Activated T-helper 17 cell treated with anti-CD3 and anti-CD28 coated beads, Interleukin-2, amount 50 U/mL, for 72 hours (primary cell): ENCODE results near the gene MYO1E. TPM values are rescaled to one million over a fixed set of nuclear protein-coding genes. Genes with fewer than 3 reads are reported as not detected.
A peak's percentile ranks its signal among the peaks of the same experiment; 100 is the strongest.

Experiments used
- ATAC-seq: fragments of 150-1000 bp; cut with Tn5 transposase; replicated peaks from 2 replicates; pipeline ENCODE4 v1.10.0; 2021; ENCODE audit warnings: mild to moderate bottlenecking, moderate library complexity
- H3K27ac Mint-ChIP-seq: one replicate; pipeline ENCODE4 v1.8.0; 2022; ENCODE audit warnings: mixed read lengths
- H3K27me3 Mint-ChIP-seq: one replicate; pipeline ENCODE4 v1.8.0; 2022; ENCODE audit warnings: mixed read lengths
- H3K36me3 Mint-ChIP-seq: one replicate; pipeline ENCODE4 v1.8.0; 2022; ENCODE audit warnings: low read depth, mild to moderate bottlenecking, mixed read lengths
- H3K4me1 Mint-ChIP-seq: one replicate; pipeline ENCODE4 v1.8.0; 2022; ENCODE audit warnings: mixed read lengths
- H3K4me3 Mint-ChIP-seq: one replicate; pipeline ENCODE4 v1.8.0; 2022; ENCODE audit warnings: mild to moderate bottlenecking, mixed read lengths
- H3K9me3 Mint-ChIP-seq: one replicate; pipeline ENCODE4 v1.8.0; 2022; ENCODE audit warnings: mixed read lengths
- total RNA-seq, 2 donors: library from RNA; stranded (reverse); gene quantifications; one replicate each; pipeline ENCODE4 v1.2.3, GENCODE V29; 2022

Gene MYO1E
- total RNA-seq, 2 donors from 2014 or later: 29.3 to 30.1 TPM

GRCh38 chr15:59227021-59227420, 145.7 kb downstream of the MYO1E start:
- peak overlapping the region; percentile 9 for H3K27ac Mint-ChIP-seq
- H3K36me3 Mint-ChIP-seq: no peaks in the 10 kb centered on the region
- peaks cover 5% of the 10 kb centered on the region for H3K4me1 Mint-ChIP-seq
- peaks cover 12% of the 10 kb centered on the region for H3K27me3 Mint-ChIP-seq
- no peaks in the 10 kb centered on the region for H3K9me3 Mint-ChIP-seq
- ATAC-seq: no peak
- no peak overlapping the region for H3K4me3 Mint-ChIP-seq

DNA sequence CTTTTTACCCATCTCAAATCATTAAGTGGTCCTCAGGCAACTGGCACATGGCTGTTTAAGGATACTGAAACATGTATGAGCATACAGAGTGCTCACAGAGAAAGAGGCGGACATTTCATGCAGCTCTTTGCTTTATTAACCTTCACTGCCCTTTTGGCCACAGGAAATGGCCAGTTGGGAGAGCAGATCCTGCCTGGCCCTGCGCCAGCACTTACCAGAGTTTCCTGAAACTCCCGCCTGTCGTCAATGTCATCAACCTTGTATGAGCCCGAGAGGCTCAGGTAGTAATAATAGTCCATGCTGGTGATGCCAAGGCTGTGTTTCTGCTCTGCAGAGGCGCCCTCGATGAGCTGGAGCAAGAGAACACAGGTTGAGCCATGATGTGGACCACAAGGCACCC, 148.2 kb downstream of the MYO1E start:
- no peak overlapping the region for H3K4me3 Mint-ChIP-seq
- peaks cover 12% of the 10 kb centered on the region for H3K27me3 Mint-ChIP-seq
- no peaks in the 10 kb centered on the region for H3K36me3 Mint-ChIP-seq

GRCh38 chr15:59223736-59224135, 148.9 kb downstream of the MYO1E start:
- ATAC-seq: no peak
- Mint-ChIP-seq H3K9me3 (no peaks in the 10 kb centered on the region), H3K27ac (no peak overlapping the region), H3K27me3 (peaks cover 12% of the 10 kb centered on the region), H3K36me3 (no peaks in the 10 kb centered on the region), H3K4me3 (no peak overlapping the region), H3K4me1 (peaks cover 5% of the 10 kb centered on the region)

More for the DNA sequence above, 148.2 kb downstream of the MYO1E start:
- Mint-ChIP-seq H3K9me3 (no peaks in the 10 kb centered on the region), H3K27ac (no peak overlapping the region), H3K4me1 (peaks cover 5% of the 10 kb centered on the region)
- ATAC-seq: no peak

GRCh38 chr15:59222906-59223550, 149.6 kb downstream of the MYO1E start:
- Mint-ChIP-seq H3K27me3 (peaks cover 16% of the 10 kb centered on the region), H3K9me3 (no peaks in the 10 kb centered on the region), H3K4me3 (no peak overlapping the region), H3K4me1 (peaks cover 5% of the 10 kb centered on the region), H3K27ac (no peak overlapping the region), H3K36me3 (no peaks in the 10 kb centered on the region)
- no peak for ATAC-seq

DNA sequence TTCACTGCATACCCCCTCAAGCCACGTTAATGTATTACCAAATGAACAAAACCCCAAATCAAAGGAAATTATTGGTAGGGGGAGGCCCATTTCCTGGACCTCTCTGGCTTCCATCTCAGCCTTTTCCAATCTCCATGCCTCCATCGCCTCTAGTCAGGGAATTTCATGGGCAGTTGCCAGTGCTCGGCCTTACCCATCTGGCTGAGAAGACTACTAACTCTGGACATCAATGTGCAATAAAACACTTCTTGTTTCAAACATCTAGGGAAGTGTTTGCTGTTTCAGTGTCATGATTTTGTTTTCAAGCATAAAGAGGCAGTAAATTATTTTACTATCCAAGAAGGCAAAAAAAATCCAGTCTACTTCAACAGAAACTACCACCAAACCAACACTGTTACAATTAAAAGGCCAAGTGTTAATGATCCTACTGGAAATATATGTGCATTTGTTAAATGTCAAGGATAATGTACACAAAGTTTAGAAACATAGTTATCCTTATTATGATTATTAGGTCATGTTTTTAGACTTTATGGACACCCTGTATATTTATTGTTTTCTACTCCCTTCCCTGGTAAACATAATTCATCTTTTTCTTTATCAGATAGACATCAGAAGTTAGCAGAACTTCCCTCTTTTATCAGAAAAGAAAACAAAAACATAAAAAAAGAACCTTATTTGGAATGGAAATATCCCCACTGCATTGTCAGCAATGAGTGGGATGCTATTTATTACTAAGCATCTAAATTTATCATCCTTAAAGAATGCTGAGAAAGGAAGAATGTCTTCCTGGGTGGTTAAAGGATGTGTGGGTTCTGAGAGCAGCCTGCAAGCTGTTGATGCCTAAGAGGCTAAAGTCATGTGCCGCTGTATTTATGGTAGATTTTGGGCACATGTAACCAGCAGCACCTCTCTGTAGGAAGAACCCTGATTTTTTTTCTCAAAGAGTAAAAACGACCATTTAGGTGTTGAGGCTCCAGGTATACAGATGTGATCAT, 150.9 kb downstream of the MYO1E start:
- ATAC-seq: peak; percentile 28
- Mint-ChIP-seq H3K4me1 (peaks cover under 1% of the 10 kb centered on the region), H3K27ac (no peak overlapping the region), H3K9me3 (no peaks in the 10 kb centered on the region), H3K4me3 (no peak overlapping the region), H3K36me3 (no peaks in the 10 kb centered on the region), H3K27me3 (peaks cover 12% of the 10 kb centered on the region)

DNA sequence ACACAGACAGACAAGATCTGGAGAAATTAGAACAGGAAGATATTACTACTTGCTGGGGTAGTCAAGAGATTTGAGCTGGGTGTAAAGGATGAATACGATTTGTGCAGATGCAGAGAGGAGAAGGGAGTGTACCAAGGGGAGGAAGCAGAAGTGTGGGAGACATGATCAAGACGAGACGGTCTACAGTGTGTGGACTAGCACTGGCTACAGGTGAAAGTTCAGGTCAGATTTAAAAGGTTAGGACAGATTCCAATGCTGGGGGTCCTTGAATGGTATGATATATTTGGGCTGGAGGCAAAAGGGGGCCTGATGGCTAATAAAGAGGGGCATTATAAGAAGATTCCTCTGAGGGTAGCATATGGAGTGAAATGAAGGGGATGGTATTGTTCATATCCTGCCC, 154.0 kb downstream of the MYO1E start:
- Mint-ChIP-seq H3K27ac (no peak overlapping the region), H3K4me1 (no peaks in the 10 kb centered on the region), H3K9me3 (no peaks in the 10 kb centered on the region), H3K27me3 (peaks cover 9% of the 10 kb centered on the region), H3K36me3 (no peaks in the 10 kb centered on the region), H3K4me3 (no peak overlapping the region)
- ATAC-seq: no peak

DNA sequence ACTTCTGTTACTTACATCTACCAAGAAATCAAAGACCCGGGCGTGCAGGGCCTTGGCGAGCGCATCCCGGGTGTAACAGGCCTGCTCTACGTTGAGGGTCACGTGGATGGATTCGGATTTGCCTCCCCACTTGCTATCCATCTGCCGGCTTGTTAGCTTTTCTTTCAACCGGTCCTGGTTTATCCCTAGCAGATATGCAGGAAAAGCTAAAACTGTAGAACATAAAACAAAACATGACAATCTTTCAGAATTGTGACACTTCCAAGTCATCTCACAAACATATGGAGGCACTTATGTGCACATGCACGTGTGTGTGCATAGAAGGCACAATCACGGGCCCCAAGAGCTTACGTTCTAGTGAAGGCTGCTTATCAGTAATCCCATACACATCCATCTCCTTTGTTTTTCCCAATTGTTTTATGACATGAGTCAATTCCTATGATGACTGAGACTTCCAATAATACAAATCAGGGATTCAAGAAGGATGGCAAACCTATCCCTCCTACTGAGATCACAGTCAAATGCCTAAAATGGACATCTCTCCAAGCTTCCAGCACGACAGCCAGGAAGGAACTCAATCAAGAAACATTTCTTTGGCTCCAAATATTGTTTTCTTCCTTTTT, 154.7 kb downstream of the MYO1E start:
- Mint-ChIP-seq H3K36me3 (no peaks in the 10 kb centered on the region), H3K4me3 (no peak overlapping the region)
- ATAC-seq: no peak

DNA sequence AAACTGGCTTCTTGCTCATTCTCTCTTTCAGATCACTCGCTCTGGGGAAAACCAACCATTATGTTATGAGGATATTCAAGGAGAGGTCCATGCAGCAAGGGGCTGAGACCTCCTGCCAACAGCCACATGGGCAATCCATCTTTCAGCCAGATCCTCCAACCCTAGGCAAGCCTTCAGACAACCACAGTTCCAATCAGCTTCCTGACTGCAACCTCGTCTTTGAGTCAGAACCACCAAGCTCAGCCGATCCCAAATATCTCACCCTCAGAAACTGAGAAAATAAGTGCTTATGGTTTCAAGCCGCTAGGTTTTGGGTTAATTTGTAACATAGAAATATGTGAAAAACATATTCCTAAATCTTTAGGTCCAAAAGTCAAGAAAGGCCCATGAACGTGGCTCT, 155.8 kb downstream of the MYO1E start:
- H3K27me3 Mint-ChIP-seq: peaks cover 11% of the 10 kb centered on the region
- ATAC-seq: no peak
- no peaks in the 10 kb centered on the region for H3K4me1 Mint-ChIP-seq
- H3K4me3 Mint-ChIP-seq: no peak overlapping the region
- H3K27ac Mint-ChIP-seq: no peak overlapping the region
- H3K9me3 Mint-ChIP-seq: no peaks in the 10 kb centered on the region
- no peaks in the 10 kb centered on the region for H3K36me3 Mint-ChIP-seq

More for the DNA sequence above, 154.7 kb downstream of the MYO1E start:
- H3K9me3 Mint-ChIP-seq: no peaks in the 10 kb centered on the region
- H3K4me1 Mint-ChIP-seq: no peaks in the 10 kb centered on the region
- no peak overlapping the region for H3K27ac Mint-ChIP-seq
- peaks cover 9% of the 10 kb centered on the region for H3K27me3 Mint-ChIP-seq

DNA sequence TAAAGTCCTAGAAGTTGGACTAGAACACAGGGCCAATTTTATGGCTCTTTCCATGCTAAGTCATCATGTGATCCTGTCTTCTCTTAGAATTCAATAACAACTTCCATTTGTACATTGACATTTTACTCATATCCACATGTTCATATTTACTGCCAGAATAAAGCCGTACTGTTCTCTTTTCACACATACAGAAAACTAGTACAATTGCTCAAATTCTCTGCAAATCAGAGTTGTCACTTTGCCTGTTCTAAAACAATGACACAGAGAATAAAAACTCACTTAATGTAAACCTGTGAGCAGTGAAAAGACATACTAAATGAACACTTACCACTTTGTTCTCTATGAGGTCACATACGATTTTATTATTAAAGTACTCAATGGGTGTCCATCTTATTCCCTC, 162.5 kb downstream of the MYO1E start:
- H3K27me3 Mint-ChIP-seq: peaks cover 13% of the 10 kb centered on the region
- H3K9me3 Mint-ChIP-seq: peaks cover 4% of the 10 kb centered on the region
- no peaks in the 10 kb centered on the region for H3K36me3 Mint-ChIP-seq
- no peak overlapping the region for H3K27ac Mint-ChIP-seq
- H3K4me3 Mint-ChIP-seq: no peak overlapping the region
- ATAC-seq: no peak
- H3K4me1 Mint-ChIP-seq: no peaks in the 10 kb centered on the region

DNA sequence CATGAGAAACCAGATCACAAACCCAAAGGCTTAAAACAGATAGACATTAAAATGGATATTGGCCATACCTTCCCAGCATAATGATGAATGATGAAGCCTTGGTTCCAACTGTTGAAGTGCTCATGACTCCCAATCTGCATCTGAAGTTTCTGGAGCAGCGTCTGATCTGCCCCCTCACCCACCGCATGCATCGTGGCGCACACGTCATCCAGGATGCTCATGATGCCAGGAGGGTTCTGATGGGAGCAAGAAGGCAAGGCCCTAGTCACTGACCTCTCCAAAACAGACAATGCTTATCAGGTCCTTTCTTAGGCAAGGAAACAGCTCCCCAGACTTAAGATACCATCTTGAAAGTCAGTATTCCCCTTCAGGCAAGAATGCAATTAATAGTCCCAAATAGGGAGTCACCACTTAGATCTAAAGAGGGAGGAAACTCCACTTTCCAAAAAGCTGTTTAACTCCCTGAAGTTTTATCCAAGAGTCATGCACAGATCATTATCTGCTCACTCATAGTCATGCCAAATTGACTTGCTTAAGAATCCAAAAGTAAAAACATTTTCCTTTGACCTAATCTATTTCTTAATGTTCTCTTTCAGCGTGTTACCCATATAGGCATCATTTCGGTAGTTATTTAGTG, 163.9 kb downstream of the MYO1E start:
- ATAC-seq: no peak
- H3K36me3 Mint-ChIP-seq: no peaks in the 10 kb centered on the region
- peaks cover 4% of the 10 kb centered on the region for H3K9me3 Mint-ChIP-seq
- H3K27me3 Mint-ChIP-seq: peaks cover 9% of the 10 kb centered on the region
- no peak overlapping the region for H3K4me3 Mint-ChIP-seq
- H3K4me1 Mint-ChIP-seq: no peaks in the 10 kb centered on the region
- H3K27ac Mint-ChIP-seq: no peak overlapping the region

GRCh38 chr15:59206623-59207183, 166.0 kb downstream of the MYO1E start, which contains the start of gene LDHAL6B:
LDHAL6B (plus strand) TSS chr15:59206843; CDS start chr15:59206941, 98 bp downstream.
- no peak for ATAC-seq
- Mint-ChIP-seq H3K4me3 (no peak within 1 kb of the TSS), H3K27me3 (peaks cover 5% of the 10 kb centered on the region), H3K4me1 (no peaks in the 10 kb centered on the region), H3K36me3 (no peaks in the 10 kb centered on the region), H3K9me3 (peaks cover 4% of the 10 kb centered on the region), H3K27ac (no peak within 1 kb of the TSS)

- H3K9me3 Mint-ChIP-seq: peaks cover 4% of the 10 kb centered on the region
Observed at GRCh38 chr15:59205839-59206622, 166.6 kb downstream of the MYO1E start.

GRCh38 chr15:59203657-59204056, 169.0 kb downstream of the MYO1E start:
- H3K27ac Mint-ChIP-seq: no peak overlapping the region
- H3K9me3 Mint-ChIP-seq: peaks cover 4% of the 10 kb centered on the region
- H3K4me3 Mint-ChIP-seq: no peak overlapping the region
- H3K4me1 Mint-ChIP-seq: no peaks in the 10 kb centered on the region
- H3K36me3 Mint-ChIP-seq: no peaks in the 10 kb centered on the region
- ATAC-seq: no peak
- no peaks in the 10 kb centered on the region for H3K27me3 Mint-ChIP-seq

More at GRCh38 chr15:59205839-59206622, 166.6 kb downstream of the MYO1E start:
- Mint-ChIP-seq H3K27ac (no peak overlapping the region), H3K36me3 (no peaks in the 10 kb centered on the region), H3K4me1 (no peaks in the 10 kb centered on the region), H3K4me3 (no peak overlapping the region), H3K27me3 (no peaks in the 10 kb centered on the region)
- no peak for ATAC-seq
